Endothelial cell of umbilical vein (primary cell): ENCODE results near the gene TCEAL1. TPM values are rescaled to one million over a fixed set of nuclear protein-coding genes. Genes with fewer than 3 reads are reported as not detected.

Experiments
- BruUV-seq: library from RNA; stranded (reverse); fragments of 400-500 nt; replicated peaks from 2 replicates; lab custom pipeline; 2021; lab: Mats Ljungman, UMichigan
- CTCF ChIA-PET: fragments of 300-600, 350-600 bp; sonication (Branson Sonifier 250); formaldehyde crosslinking; loops from one replicate; lab custom pipeline; 2021; ENCODE audit warnings: antibody characterized with exemption, inconsistent platforms; lab: Charles Lee
- POLR2A ChIA-PET: fragments of 300-600, 350-600 bp; sonication (Branson Sonifier 250); formaldehyde crosslinking; loops from one replicate; lab custom pipeline; 2021; ENCODE audit warnings: antibody characterized with exemption, inconsistent platforms; lab: Charles Lee
- DNase-seq: peaks from one replicate; pipeline ENCODE4 v3.0.0-alpha.2; 2011; ENCODE audit warnings: low read depth, low spot score
- FAIRE-seq: peaks from 2 replicates; lab custom pipeline; 2011; peaks lifted over from hg19 to GRCh38; lab: Jason Lieb, UNC
- H2AFZ ChIP-seq: 2 replicates; pipeline ENCODE4 v1.6.0; 2012; ENCODE audit warnings: low read depth, low read length, control low read depth, inconsistent platforms
- H3K27ac ChIP-seq: 2 replicates; pipeline ENCODE4 v1.5.1; 2011; ENCODE audit warnings: low read depth, mild to moderate bottlenecking, control low read depth, low read length, moderate library complexity; ENCODE audit not compliant: insufficient read depth
- H3K27me3 ChIP-seq, 2 experiments: 2 replicates each; pipeline versions ENCODE4 v1.6.0 to v1.6.1; 2011; ENCODE audit warnings: low read length in 2 of 2, mixed read lengths in 1 of 2; ENCODE audit not compliant: control insufficient read depth in 2 of 2, insufficient read depth in 2 of 2
- H3K36me3 ChIP-seq, 2 experiments: 2 replicates in 1 of 2; 3 replicates in 1 of 2; pipeline ENCODE4 v1.5.1; 2011; ENCODE audit warnings: low read length in 2 of 2, mild to moderate bottlenecking in 1 of 2, moderate library complexity in 1 of 2; ENCODE audit not compliant: control insufficient read depth in 2 of 2, insufficient read depth in 2 of 2; ENCODE audit errors: extremely low read depth in 1 of 2
- H3K4me1 ChIP-seq: 3 replicates; pipeline ENCODE4 v1.5.1; 2011; ENCODE audit warnings: mild to moderate bottlenecking, low read length; ENCODE audit not compliant: control insufficient read depth, insufficient read depth; ENCODE audit errors: extremely low read depth
- H3K4me2 ChIP-seq: 2 replicates; pipeline ENCODE4 v1.6.1; 2011; ENCODE audit warnings: low read length, control low read depth, mixed read lengths; ENCODE audit not compliant: insufficient read depth
- H3K4me3 ChIP-seq, 3 experiments: fragments of 200-600 bp in 1 of 3; sonication (generic), shearing (Covaris generic) in 1 of 3; replicated peaks in 1 of 3; 2 replicates each; pipeline ENCODE4 v1.5.1; 2011 to 2016; ENCODE audit warnings: control low read depth in 3 of 3, low read length in 3 of 3, mild to moderate bottlenecking in 2 of 3, inconsistent platforms in 1 of 3, low read depth in 1 of 3, moderate library complexity in 1 of 3; ENCODE audit not compliant: insufficient read depth in 1 of 3
- H3K79me2 ChIP-seq: 2 replicates; pipeline ENCODE4 v1.6.0; 2012; ENCODE audit warnings: low read length, inconsistent platforms; ENCODE audit not compliant: control insufficient read depth, insufficient read depth
- H3K9ac ChIP-seq: replicated peaks from 2 replicates; pipeline ENCODE3; 2011; ENCODE audit warnings: low read length, control low read depth; ENCODE audit not compliant: insufficient read depth; ENCODE audit errors: extremely low read depth
- H3K9me1 ChIP-seq: replicated peaks from 3 replicates; pipeline ENCODE4 v1.6.0; 2011; ENCODE audit warnings: mild to moderate bottlenecking, low read length; ENCODE audit not compliant: control insufficient read depth, insufficient read depth; ENCODE audit errors: extremely low read depth
- H3K9me3 ChIP-seq: replicated peaks from 2 replicates; pipeline ENCODE4 v1.5.1; 2012; ENCODE audit warnings: low read length, inconsistent platforms; ENCODE audit not compliant: control insufficient read depth, insufficient read depth
- H4K20me1 ChIP-seq: replicated peaks from 2 replicates; pipeline ENCODE3; 2011; ENCODE audit warnings: mild to moderate bottlenecking, low read length; ENCODE audit not compliant: control insufficient read depth, insufficient read depth; ENCODE audit errors: extremely low read depth
- EZH2 ChIP-seq: IDR thresholded peaks from 2 replicates; pipeline ENCODE4 v1.6.1; 2012; ENCODE audit warnings: borderline replicate concordance, low read depth, mild to moderate bottlenecking, moderate library complexity, low read length, inconsistent platforms; ENCODE audit not compliant: severe bottlenecking
- GATA2 ChIP-seq: IDR thresholded peaks from 2 replicates; pipeline ENCODE4 v1.7.0; 2011; ENCODE audit warnings: low read depth, mild to moderate bottlenecking, moderate library complexity, mixed read lengths, low read length; ENCODE audit not compliant: insufficient read length, insufficient read depth
- JUN ChIP-seq: IDR thresholded peaks from 2 replicates; pipeline ENCODE4 v1.6.1; 2011; ENCODE audit warnings: borderline replicate concordance, low read depth; ENCODE audit not compliant: insufficient read length, insufficient read depth
- MYC ChIP-seq: IDR thresholded peaks from one replicate; pipeline ENCODE4 v1.6.1; 2011; ENCODE audit warnings: mild to moderate bottlenecking, low read depth, low read length
- POLR2A ChIP-seq: IDR thresholded peaks from 2 replicates; pipeline ENCODE4 v1.6.1; 2012; ENCODE audit warnings: low read depth, mild to moderate bottlenecking, control low read depth, low read length
- POLR2AphosphoS5 ChIP-seq: IDR thresholded peaks from 2 replicates; pipeline ENCODE4 v1.6.1; 2012; ENCODE audit warnings: low read depth, mild to moderate bottlenecking, control low read depth, low read length, moderate library complexity; ENCODE audit not compliant: insufficient read depth
- dilution Hi-C: fragments of 300-500 bp; cut with MboI; formaldehyde crosslinking; loops from one replicate; pipeline ENCODE4 v1.15.0; 2019; ENCODE audit warnings: low sequenced_read_pairs; ENCODE audit not compliant: extremely low pct_ligation_motif_present
- intact Hi-C: fragments of 100-400 bp; cut with micrococcal nuclease; formaldehyde crosslinking; loops from one replicate; pipeline ENCODE4 v1.10.0; 2022
- polyA plus RNA-seq, 4 experiments: library from polyadenylated mRNA; depleted of rRNA in 3 of 4; stranded (reverse) in 3 of 4; unstranded in 1 of 4; fragments of >200 nt; gene quantifications; 2 replicates each; pipeline versions ENCODE4 v1.2.1 to v1.2.3, GENCODE V29; 2011 to 2012; ENCODE audit warnings: missing spikeins in 1 of 4
- total RNA-seq: library from RNA; stranded (reverse); gene quantifications from 2 replicates; pipeline ENCODE4 v1.2.3, GENCODE V29; 2021

TCEAL1 gene
- total and polyA plus RNA-seq, 2 donors (not counting 3 experiments of a cell fraction or from before 2014, with no cell fraction given) = 18.5 to 18.6 TPM

GRCh38 chrX:103607364-103608305 lies 21.1 kb upstream of the TCEAL1 start, which contains the start of gene TCEAL3:
TCEAL3 (plus strand) TSS chrX:103607963; CDS start chrX:103609065, 1,102 bp downstream.
- peak; percentile 44 for FAIRE-seq
- Histone ChIP-seq H3K27me3 (no peaks in the 10 kb centered on the region), H3K27ac (peak within 1 kb of the TSS; percentile 77), H3K4me3 (peak within 1 kb of the TSS; percentile 56 to 83 (median 75)), H2AFZ (peak within 1 kb of the TSS; percentile 95), H3K79me2 (peaks cover 1% of the 10 kb centered on the region), H3K4me2 (peak within 1 kb of the TSS; percentile 76), H3K36me3 (no peaks in the 10 kb centered on the region), H4K20me1 (no peaks in the 10 kb centered on the region), H3K4me1 (peaks cover 5% of the 10 kb centered on the region), H3K9ac (peak within 1 kb of the TSS; percentile 88), H3K9me1 (no peaks in the 10 kb centered on the region), H3K9me3 (no peaks in the 10 kb centered on the region)
- peak; percentile 45 for DNase-seq
- CTCF ChIA-PET = interaction anchor here (2.7 kb wide), 1 partner anchor 23 kb away, joined by 11 read pairs; no protein-coding TSS in a partner anchor
- BruUV-seq = TSS peak; percentile 70
- intact Hi-C loops = loop anchor here (2.0 kb wide), 1 partner anchor 21 kb away; the partner anchor contains the start of gene TCEAL1
- TF ChIP-seq POLR2A (no peak), JUN (no peak), GATA2 (no peak), POLR2AphosphoS5 (peak; percentile 40), MYC (no peak), EZH2 (no peak)
- POLR2A ChIA-PET = interaction anchor here (0.5 to 0.7 kb wide), 2 partner anchors 21 to 80 kb away, joined by 3 to 4 read pairs; partner anchors contain the start of gene TCEAL1
- dilution Hi-C loops = no loop called here
